NCI-H2081 treated with DMSO at 0.1 percent for 48 hours (cell line): Measurements from ENCODE around the gene TP63.
"Not testable (repeated sequence)": the region's sequence is repeated elsewhere in the genome, so short reads cannot be mapped to it uniquely, and the experiment has no call there.

ENCODE experiments used
- DNase-seq: peaks from one replicate; lab custom pipeline; 2025; lab: John Stamatoyannopoulos, UW

Gene TP63

GRCh38 chr3:189626286-189626685 lies 4.9 kb upstream of the TP63 start:
- DNase-seq: no peak

DNA sequence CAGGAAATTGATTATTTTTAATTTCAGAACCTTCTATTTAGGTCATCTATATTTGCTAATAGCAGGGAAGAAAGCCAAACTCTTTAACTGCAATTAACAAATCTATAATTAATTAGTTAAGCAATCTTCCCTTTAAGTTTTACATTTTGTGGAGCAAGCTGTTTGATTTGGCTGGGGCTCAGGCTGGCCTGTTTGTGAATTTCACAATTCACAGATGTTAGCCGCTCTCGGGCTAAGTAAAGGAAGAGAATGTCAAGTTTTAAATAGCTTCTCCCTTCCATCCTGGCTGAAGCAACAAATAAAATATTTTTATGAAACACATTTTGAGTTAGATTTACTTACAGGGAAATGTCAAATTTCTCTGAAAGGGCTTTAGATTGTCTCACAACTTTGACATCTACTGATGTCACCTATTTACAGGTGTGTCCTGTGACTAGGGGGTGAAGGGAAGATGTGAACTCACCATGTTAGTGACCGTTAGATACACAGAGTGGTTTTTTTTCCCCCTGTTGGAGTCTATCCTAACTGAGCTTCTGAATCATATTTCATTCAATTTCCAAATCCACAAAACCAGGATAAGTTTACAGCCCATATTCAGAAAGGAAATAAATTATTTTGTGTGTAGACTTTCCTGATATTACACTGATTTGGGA lies 1.3 kb upstream of the TP63 start:
- no peak for DNase-seq

GRCh38 chr3:189630767-189631372 lies 319 bp upstream of the TP63 start:
- no peak for DNase-seq

- no peak for DNase-seq
These were observed 220 bp downstream of the TP63 start for GRCh38 chr3:189631409-189631808.

DNA sequence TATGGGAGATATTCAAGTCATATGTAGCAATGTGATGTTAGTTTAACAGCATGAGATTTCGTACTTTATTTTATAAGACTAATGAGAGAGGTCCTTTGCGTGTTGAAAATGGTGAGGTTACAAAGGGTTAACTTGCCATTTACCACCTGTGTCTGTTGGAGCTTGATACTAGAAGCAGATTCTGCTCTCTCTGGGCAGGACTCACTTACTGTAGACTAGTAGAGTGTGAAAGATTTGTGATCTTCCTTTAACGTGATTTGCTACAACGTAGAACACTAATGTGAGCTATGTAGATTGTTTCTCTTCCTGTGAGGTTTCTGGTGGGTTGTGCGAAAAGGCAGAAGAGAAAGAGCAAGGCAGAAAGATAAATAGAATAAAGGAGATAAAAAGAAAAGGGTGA lies 1.1 kb downstream of the TP63 start:
- DNase-seq: no peak

DNA sequence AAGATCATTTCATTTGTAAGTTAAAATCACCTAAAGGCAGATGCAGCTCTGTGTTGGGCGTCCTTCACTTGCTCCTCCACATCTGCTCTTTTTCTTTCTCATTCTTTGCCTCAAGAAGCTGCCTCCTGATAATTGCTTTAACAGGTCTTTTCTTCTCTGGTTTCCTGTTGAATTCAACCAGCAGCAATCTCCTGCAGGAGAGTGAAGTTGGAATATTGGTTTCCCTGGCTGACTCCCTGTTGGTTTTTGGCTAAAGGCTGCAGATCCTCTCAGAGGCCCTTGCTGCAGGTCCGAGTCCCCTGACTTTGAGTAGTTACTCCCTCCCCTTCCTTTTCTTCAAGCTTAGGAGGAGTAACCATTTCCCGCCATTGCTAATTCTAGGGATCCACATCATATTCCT lies 4.2 kb downstream of the TP63 start:
- DNase-seq: no peak

DNA sequence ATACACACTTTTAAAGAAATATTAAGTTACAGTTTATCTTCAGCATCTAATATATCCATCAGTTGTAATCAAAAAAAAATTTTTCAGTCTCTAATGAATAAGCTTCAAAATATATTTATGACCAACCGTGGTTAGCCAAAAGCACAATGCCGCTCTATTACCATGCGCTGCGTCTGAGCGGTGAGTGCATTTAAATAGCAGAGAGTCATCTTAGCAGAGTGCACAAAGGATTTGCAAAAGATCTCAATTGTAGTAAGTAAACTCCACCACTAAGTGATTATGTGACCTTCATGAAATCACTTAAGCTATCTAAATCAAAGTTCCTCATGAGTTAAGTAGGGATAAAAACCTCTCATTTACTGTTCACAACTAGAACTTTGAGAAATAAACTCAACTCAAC lies 4.9 kb downstream of the TP63 start:
- DNase-seq: no peak

DNA sequence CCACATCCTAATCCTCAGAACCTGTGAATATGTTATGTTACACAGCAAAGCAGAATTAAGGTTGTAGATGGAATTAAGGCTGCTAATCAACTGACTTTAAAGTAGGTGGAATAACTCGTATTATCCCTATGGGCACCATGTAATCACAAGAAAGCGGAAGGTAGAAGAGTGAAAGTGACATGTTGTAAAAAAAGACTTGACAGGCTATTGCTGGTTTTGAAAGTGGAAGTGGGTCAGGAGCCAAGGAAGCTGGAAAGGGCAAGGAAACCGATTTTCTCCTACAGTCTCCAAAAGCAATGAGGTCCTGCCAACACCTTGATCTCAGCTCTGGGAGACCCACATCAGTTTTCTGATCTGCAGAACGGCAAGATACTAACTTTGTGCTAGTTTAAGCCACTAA lies 6.6 kb downstream of the TP63 start:
- no peak for DNase-seq

DNA sequence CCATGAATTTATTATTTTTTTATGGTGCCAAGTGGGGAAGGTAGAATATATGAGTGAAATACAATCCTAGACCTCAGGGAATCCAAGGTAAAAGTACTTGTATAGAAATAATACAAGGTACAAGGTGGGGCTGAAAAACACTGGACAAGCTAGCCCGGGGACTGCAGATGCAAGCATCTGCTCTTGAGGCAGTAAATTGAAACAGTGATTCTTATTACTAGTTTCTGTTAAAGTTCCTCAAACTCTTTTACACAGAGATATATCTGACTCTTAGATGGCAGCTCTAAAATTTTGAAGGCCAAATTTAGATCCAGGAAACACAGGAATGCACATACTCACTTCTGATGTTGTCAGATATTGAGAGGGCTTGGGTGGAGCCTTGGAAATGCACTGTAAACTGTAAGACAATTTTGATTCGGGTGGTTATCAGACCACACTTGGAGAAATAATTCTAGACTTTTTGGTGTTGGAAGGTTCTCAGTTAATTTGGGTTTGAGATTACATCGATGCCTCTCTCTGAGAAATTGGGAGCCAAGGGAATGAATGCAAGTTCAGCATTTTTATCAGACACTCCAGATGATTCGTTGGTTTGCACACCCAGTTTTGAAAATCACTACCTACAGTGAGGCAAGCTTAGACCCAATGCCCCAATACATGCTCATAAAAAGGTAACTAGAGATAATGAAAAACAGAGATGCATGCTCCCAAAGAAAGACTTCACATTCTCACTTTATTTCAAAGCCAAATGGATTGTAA lies 7.3 kb downstream of the TP63 start:
- DNase-seq: no peak

DNA sequence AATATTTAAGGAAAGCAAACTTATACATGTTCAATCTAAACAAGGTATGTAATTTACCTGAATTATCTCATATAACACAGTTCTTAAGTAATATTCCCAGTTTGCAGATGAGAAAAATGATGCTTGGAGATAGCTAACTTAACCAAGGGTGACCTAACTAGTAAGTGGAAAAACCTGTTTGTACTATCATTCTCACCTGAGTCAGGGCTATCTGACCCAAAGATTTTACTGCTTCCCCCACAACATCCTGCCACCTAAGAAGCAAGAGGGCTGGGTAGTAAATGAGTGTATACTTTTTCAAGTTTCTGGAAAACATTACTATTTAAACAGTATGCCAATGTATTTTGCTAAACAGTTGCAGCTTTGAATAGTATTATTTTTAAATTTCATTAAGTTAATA lies 10.6 kb downstream of the TP63 start:
- no peak for DNase-seq

GRCh38 chr3:189646853-189647542 lies 15.8 kb downstream of the TP63 start:
- DNase-seq: peak; percentile 71

DNA sequence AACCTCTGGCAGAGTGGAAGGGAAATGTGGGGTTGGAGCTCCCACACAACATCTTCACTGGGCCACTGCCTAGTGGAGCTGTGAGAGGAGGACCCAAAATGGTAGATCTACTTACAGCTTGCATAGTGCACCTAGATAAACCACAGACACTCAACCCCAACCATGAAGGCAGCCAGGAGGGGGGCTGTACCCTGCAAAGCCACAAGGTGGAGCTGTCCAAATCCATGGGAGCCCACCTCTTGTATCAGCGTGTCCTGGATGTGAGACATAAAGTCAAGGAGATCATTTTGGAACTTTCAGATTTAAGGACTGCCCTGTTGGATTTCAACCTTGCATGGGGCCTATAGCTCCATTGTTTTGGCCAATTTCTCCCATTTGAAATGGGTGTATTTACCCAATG lies 20.9 kb downstream of the TP63 start:
- no peak for DNase-seq

DNA sequence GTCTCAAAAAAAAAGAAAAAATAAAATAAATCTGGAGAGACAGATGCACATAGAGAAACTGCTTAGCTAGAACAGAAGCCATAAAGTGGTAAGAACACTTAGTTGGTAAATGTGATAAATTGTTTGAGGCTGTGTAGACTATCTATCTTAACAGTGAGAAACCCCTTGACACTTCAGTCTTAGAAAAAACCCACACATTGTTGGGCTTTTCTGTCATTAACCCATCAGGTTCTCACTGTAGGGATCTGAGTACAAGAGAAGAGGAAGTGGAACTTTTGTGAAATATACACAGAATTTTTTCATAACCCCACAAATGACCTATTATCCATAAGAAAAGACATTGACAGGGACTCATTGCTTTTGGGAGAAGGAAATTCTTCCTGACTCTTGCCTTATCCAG lies 24.4 kb downstream of the TP63 start:
- DNase-seq: no peak

GRCh38 chr3:189659571-189659970 lies 28.4 kb downstream of the TP63 start:
- no peak for DNase-seq

DNA sequence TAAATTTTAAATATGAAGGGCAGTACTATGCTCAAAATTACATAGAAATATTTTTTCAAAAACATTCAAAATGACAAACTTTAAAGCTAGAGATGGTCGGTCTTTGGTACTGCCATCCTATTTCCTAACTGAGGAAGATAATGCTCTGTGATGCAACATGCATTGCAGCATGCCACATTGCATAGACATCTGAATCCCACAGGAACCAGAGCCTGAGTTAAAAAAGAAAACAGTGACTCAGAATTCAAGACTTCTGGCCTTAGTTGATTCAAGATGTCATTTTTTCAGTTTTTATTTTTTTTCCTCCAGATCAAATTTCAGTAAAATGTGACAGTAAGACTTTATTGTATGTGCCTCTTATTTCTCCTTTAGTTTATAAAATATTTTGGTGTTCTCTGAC lies 33.1 kb downstream of the TP63 start:
- no peak for DNase-seq

- not testable (repeated sequence) for DNase-seq
These were observed 41.2 kb downstream of the TP63 start for GRCh38 chr3:189672346-189672745.

DNA sequence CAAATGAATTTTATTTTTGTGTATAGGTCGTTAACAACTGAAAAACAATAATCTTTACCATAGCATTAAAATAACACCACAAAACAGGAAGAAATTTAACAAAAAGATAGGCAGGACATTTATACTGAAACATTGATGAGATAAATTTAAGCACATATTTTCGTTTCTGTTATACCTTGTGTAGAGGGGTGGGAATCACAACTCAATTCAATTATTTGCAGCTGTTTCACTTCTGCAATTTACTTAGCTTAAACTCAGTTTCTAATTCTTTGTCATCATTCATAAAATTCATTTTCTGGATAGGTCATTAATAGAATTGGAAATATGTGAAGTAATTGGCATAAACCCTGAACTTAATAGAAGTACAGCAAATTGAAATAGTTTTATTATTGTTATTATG lies 42.3 kb downstream of the TP63 start:
- no peak for DNase-seq

GRCh38 chr3:189674249-189674913 lies 43.2 kb downstream of the TP63 start:
- DNase-seq: no peak

DNA sequence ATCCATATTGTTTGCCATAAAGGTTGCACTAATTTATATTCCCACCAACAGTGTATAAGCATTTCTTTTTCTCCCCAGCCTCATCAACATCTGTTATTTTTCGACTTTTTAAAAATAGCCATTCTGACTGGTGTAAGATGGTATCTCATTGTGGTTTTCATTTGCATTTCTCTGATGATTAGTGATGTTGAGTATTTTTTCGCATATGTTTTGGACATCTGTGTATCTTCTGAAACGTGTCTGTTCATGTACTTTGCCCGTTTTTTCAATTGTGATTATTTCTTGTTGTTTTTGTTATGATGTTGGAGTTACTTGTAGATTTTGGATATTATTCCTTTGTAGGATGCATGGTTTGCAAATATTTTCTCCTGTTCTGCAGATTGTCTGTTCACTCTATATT lies 46.5 kb downstream of the TP63 start:
- no peak for DNase-seq

DNA sequence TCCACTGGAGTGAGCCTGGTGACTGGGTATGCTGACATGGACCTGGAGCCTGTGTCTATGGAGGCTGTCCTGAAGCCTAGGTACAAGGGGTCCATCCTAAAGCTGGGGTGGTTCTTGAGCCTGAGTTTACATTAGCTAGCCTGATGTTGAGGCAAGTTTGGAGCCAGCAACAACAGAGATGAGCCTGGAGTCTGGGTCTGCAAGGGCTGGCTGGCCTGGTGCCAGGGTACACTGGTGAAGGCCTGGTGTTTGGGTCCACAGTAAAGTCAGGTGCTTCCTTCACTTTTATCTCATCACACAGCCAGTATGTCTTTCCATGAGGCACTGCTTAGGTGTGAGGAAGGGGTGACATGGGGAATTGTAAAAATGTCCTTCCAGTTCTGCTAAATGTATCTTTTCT lies 49.5 kb downstream of the TP63 start:
- DNase-seq: no peak

DNA sequence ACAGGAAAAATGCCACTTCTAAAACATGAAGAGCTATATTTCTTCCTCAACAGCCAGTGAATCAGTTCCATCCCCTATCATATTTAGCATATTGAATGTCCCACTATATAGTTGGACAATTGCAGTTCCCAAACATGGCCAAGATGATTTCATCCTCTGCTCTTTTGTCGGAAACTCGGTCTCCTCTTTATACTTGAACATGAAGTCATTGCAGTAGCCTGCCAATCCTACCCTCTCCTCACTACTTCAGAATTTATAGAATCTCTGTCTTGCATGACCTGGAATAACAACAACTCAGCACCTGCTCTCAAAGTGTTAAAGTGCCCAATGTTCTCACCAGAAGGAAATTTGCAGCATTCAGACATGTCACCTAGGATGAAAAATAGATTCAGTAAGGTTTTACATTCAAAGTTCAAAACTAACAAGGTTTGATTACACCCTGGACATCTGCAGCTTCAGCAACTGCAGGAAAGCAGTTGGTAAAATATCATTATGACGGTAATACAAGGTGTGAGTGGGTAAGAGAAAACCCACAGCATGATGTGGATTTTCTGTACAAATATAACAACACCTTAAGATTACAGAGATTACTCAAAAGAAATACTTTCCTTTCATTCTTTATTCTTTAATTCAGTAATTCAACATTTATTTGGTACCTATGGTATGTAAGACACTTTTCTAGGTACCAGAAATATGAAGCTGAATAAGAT lies 52.5 kb downstream of the TP63 start:
- DNase-seq: no peak

GRCh38 chr3:189684317-189684716 lies 53.1 kb downstream of the TP63 start:
- DNase-seq: no peak
